Left ventricle myocardium inferior (tissue), 1 donor: ENCODE results near the gene TBCD. TPM values are rescaled to one million over a fixed set of nuclear protein-coding genes. Genes with fewer than 3 reads are reported as not detected.

Source experiments
- DNase-seq: peaks from one replicate; pipeline ENCODE4 v3.0.0-alpha.2; 2020
- H3K27ac ChIP-seq: fragments of 200-600 bp; replicated peaks from 2 replicates; pipeline ENCODE4 v1.8.0; 2021
- H3K27me3 ChIP-seq: fragments of 200-600 bp; 2 replicates; pipeline ENCODE4 v1.8.0; 2021; ENCODE audit warnings: low read depth
- H3K36me3 ChIP-seq: fragments of 200-600 bp; 2 replicates; pipeline ENCODE4 v1.8.0; 2021
- H3K4me1 ChIP-seq: fragments of 200-600 bp; 2 replicates; pipeline ENCODE4 v1.8.0; 2021
- H3K4me3 ChIP-seq: fragments of 200-600 bp; 2 replicates; pipeline ENCODE4 v1.8.0; 2021; ENCODE audit warnings: mild to moderate bottlenecking, moderate library complexity
- H3K9me3 ChIP-seq: fragments of 200-600 bp; replicated peaks from 2 replicates; pipeline ENCODE4 v1.8.0; 2021
- CTCF ChIP-seq: fragments of 200-600 bp; IDR thresholded peaks from 2 replicates; pipeline ENCODE4 v1.8.0; 2021; ENCODE audit warnings: antibody characterized with exemption, mild to moderate bottlenecking, borderline replicate concordance
- intact Hi-C: fragments of 100-400 bp; cut with micrococcal nuclease; formaldehyde crosslinking; loops from one replicate; pipeline ENCODE4 v1.11.0; 2022
- total RNA-seq: library from RNA; stranded (reverse); fragmentation: NEBNext Ultra II Directional; extraction: Animal tissue kit (Norgen Biotek cat#: 25700); gene quantifications from one replicate; pipeline ENCODE4 v1.2.1, GENCODE V29; 2021
- donor health status: DM: no; HTN: yes; CAD: no; lungs with severe emphysema.

TBCD gene
- total RNA-seq, 1 donor from 2014 or later = 48.0 TPM

- intact Hi-C loops = no loop called here
- H3K27ac ChIP-seq = no peak overlapping the region
- DNase-seq = no peak
- H3K4me3 ChIP-seq = no peak overlapping the region
- no peaks in the 10 kb centered on the region for H3K36me3 ChIP-seq
- no peaks in the 10 kb centered on the region for H3K9me3 ChIP-seq
- no peak for TF ChIP-seq CTCF
- peaks cover 28% of the 10 kb centered on the region for H3K27me3 ChIP-seq
- H3K4me1 ChIP-seq = no peaks in the 10 kb centered on the region
Observed at GRCh38 chr17:82704886-82705285, 47.0 kb upstream of the TBCD start.

- no peak overlapping the region for H3K27ac ChIP-seq
- no peak for TF ChIP-seq CTCF
- DNase-seq = no peak
- H3K27me3 ChIP-seq = peaks cover 36% of the 10 kb centered on the region
- no peaks in the 10 kb centered on the region for H3K36me3 ChIP-seq
- no peaks in the 10 kb centered on the region for H3K9me3 ChIP-seq
- intact Hi-C loops = no loop called here
- no peaks in the 10 kb centered on the region for H3K4me1 ChIP-seq
- no peak overlapping the region for H3K4me3 ChIP-seq
Observed at GRCh38 chr17:82705756-82706155, 46.1 kb upstream of the TBCD start.

- Histone ChIP-seq H3K4me1 (no peaks in the 10 kb centered on the region), H3K27ac (no peak overlapping the region), H3K27me3 (peaks cover 37% of the 10 kb centered on the region), H3K4me3 (no peak overlapping the region), H3K9me3 (no peaks in the 10 kb centered on the region), H3K36me3 (no peaks in the 10 kb centered on the region)
- intact Hi-C loops = no loop called here
- DNase-seq = no peak
- no peak for TF ChIP-seq CTCF
Observed at GRCh38 chr17:82709024-82709675, 42.7 kb upstream of the TBCD start.

GRCh38 chr17:82709676-82710498 is 42.0 kb upstream of the TBCD start:
- Histone ChIP-seq H3K9me3 (no peaks in the 10 kb centered on the region), H3K4me3 (no peak overlapping the region), H3K27me3 (peaks cover 30% of the 10 kb centered on the region), H3K36me3 (no peaks in the 10 kb centered on the region), H3K27ac (no peak overlapping the region), H3K4me1 (no peaks in the 10 kb centered on the region)
- intact Hi-C loops = no loop called here
- no peak for DNase-seq
- no peak for TF ChIP-seq CTCF

- Histone ChIP-seq H3K9me3 (no peaks in the 10 kb centered on the region), H3K27ac (no peak overlapping the region), H3K36me3 (no peaks in the 10 kb centered on the region), H3K4me1 (peaks cover under 1% of the 10 kb centered on the region), H3K4me3 (no peak overlapping the region), H3K27me3 (peaks cover 22% of the 10 kb centered on the region)
- intact Hi-C loops = no loop called here
- no peak for TF ChIP-seq CTCF
- DNase-seq = no peak
Observed at GRCh38 chr17:82710499-82711232, 41.2 kb upstream of the TBCD start.
